Left ventricle myocardium inferior (tissue), 1 donor: ENCODE data around the gene NOTCH4. TPM values are rescaled to one million over a fixed set of nuclear protein-coding genes. Genes with fewer than 3 reads are reported as not detected.
"Not testable (repeated sequence)": the region's sequence is repeated elsewhere in the genome, so short reads cannot be mapped to it uniquely, and the experiment has no call there.

Source experiments
- DNase-seq: peaks from one replicate; pipeline ENCODE4 v3.0.0-alpha.2; 2020
- H3K27ac ChIP-seq: fragments of 200-600 bp; replicated peaks from 2 replicates; pipeline ENCODE4 v1.8.0; 2021
- H3K27me3 ChIP-seq: fragments of 200-600 bp; 2 replicates; pipeline ENCODE4 v1.8.0; 2021; ENCODE audit warnings: low read depth
- H3K36me3 ChIP-seq: fragments of 200-600 bp; 2 replicates; pipeline ENCODE4 v1.8.0; 2021
- H3K4me1 ChIP-seq: fragments of 200-600 bp; 2 replicates; pipeline ENCODE4 v1.8.0; 2021
- H3K4me3 ChIP-seq: fragments of 200-600 bp; 2 replicates; pipeline ENCODE4 v1.8.0; 2021; ENCODE audit warnings: mild to moderate bottlenecking, moderate library complexity
- H3K9me3 ChIP-seq: fragments of 200-600 bp; replicated peaks from 2 replicates; pipeline ENCODE4 v1.8.0; 2021
- CTCF ChIP-seq: fragments of 200-600 bp; IDR thresholded peaks from 2 replicates; pipeline ENCODE4 v1.8.0; 2021; ENCODE audit warnings: antibody characterized with exemption, mild to moderate bottlenecking, borderline replicate concordance
- intact Hi-C: fragments of 100-400 bp; cut with micrococcal nuclease; formaldehyde crosslinking; loops from one replicate; pipeline ENCODE4 v1.11.0; 2022
- long read RNA-seq: library from polyadenylated mRNA; unstranded; transcript quantifications from one replicate; pipeline ENCODE4 v2.0.0, GENCODE V29; 2021
- total RNA-seq: library from RNA; stranded (reverse); fragmentation: NEBNext Ultra II Directional; extraction: Animal tissue kit (Norgen Biotek cat#: 25700); gene quantifications from one replicate; pipeline ENCODE4 v1.2.1, GENCODE V29; 2021
- donor health status: DM: no; HTN: yes; CAD: no; lungs with severe emphysema.

NOTCH4 gene
- 23.0 TPM for total RNA-seq
- long read RNA-seq, partial matches to known transcripts: 24 of 35 reads
- long read RNA-seq, other reads (novel, unspliced or antisense): 11 of 35 reads

DNA sequence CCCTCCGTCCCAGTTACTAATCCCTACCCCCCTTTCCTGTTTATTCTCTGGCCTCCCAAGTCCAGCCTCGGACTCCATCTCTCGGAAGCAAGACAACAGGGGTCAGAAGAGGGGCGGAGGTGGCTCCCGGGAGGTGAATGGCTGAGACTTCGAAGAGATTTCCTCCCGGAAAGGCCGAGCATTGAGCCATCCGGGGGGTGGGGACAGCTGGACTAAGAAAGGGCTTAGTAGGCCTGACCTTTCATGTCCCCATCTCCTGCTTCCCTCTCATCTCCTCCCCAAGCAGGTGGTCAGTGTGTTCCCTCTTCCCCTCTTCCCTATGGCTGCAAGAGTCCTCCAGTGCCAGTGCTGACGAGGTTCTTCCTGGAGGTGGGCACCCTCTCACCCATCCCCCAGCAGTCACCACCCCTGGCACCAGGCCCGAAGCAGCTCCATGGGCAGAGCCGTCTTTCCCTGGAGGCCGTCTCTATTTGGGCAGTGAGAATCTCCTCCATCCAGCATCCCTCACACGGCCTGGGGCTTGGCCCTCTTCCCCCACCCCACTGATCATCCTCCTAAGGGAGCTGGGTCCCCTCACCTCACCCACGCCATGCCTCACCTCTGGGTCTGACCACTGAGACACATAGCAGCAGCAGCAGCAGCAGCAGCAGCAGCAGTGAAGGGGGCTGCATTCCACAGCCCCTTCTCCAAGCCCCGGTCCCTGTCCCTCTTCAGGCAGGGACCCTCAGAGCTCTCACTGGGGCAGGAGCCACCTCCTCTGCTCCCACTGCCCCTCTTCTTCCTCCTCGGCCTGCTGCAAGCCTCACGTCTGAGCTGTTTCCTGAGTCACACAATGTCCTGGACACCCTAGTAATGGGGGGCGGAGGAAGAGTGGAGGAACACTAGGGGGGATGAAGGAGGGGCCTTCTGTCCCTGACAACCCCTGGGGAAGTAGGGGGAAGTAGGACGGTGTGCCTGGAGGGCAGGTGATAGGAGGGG lies at the start of gene NOTCH4:
NOTCH4 (minus strand) TSS at position 810 of the 978 bp plus-strand sequence; CDS start at position 671, 139 bp downstream.
- intact Hi-C loops: no loop called here
- peak within 1 kb of the TSS; percentile 93 for H3K27ac ChIP-seq
- peak within 1 kb of the TSS; percentile 65 for H3K4me3 ChIP-seq
- H3K4me1 ChIP-seq: peaks cover 20% of the 10 kb centered on the region
- H3K9me3 ChIP-seq: no peaks in the 10 kb centered on the region
- peaks cover 16% of the 10 kb centered on the region for H3K27me3 ChIP-seq
- no peak for TF ChIP-seq CTCF
- DNase-seq: peak; percentile 47
- H3K36me3 ChIP-seq: peaks cover 24% of the 10 kb centered on the region

DNA sequence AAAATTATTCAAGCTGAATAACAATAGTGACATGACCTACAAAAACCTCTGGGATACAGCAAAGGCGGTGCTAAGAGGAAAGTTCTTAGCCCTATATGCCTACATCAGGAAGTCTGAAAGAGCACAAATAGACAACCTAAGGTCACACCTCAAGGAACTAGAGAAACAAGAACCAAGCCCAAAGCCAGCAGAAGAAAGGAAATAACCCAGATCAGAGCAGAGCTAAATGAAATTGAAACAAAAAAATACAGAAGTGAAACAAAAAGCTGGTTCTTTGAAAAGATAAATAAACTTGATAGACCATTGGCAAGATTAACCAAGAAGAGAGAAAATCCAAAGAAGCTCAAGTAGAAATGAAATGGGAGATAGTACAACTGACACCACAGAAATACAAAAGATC lies 47.6 kb upstream of the NOTCH4 start:
- H3K9me3 ChIP-seq: peaks cover 15% of the 10 kb centered on the region
- H3K27ac ChIP-seq: no peak overlapping the region
- no peaks in the 10 kb centered on the region for H3K36me3 ChIP-seq
- TF ChIP-seq CTCF: no peak
- intact Hi-C loops: no loop called here
- no peaks in the 10 kb centered on the region for H3K27me3 ChIP-seq
- no peak for DNase-seq
- no peak overlapping the region for H3K4me3 ChIP-seq
- H3K4me1 ChIP-seq: no peaks in the 10 kb centered on the region

- H3K27ac ChIP-seq, H3K36me3 ChIP-seq, H3K27me3 ChIP-seq, intact Hi-C loops, DNase-seq, H3K4me3 ChIP-seq, H3K9me3 ChIP-seq, H3K4me1 ChIP-seq: not testable (repeated sequence)
Observed at GRCh38 chr6:32268459-32268858, 44.6 kb upstream of the NOTCH4 start.

DNA sequence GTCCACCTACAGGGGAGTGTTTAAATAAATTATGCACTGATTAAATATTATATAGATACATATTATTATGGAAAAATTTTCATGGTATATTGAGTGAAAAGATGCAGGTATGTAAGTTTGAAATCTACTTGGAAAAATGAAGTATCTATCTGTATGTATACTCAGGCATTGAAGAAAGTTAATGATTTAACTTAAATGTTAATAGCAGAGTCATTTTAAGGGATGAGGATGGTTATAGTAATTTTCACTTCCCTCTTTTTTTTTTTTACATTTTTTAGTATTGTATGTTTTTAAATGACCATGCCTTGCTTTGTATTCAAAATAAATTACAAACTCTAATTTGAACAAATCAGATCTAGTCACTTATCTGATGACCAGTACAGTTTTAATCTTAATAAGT lies 43.2 kb upstream of the NOTCH4 start:
- no peaks in the 10 kb centered on the region for H3K36me3 ChIP-seq
- no peaks in the 10 kb centered on the region for H3K4me1 ChIP-seq
- no peak overlapping the region for H3K27ac ChIP-seq
- H3K27me3 ChIP-seq: no peaks in the 10 kb centered on the region
- no peaks in the 10 kb centered on the region for H3K9me3 ChIP-seq
- DNase-seq: no peak
- H3K4me3 ChIP-seq: no peak overlapping the region
- intact Hi-C loops: no loop called here
- no peak for TF ChIP-seq CTCF

GRCh38 chr6:32257262-32257661 lies 33.4 kb upstream of the NOTCH4 start:
- H3K4me3 ChIP-seq, H3K36me3 ChIP-seq, intact Hi-C loops, H3K27ac ChIP-seq, DNase-seq: not testable (repeated sequence)
- H3K4me1 ChIP-seq: peaks cover 16% of the 10 kb centered on the region
- H3K9me3 ChIP-seq: peaks cover 10% of the 10 kb centered on the region
- H3K27me3 ChIP-seq: peaks cover 28% of the 10 kb centered on the region

- peak; percentile 60 for DNase-seq
- TF ChIP-seq CTCF: peak; percentile 81
- Histone ChIP-seq H3K27me3 (peaks cover 29% of the 10 kb centered on the region), H3K36me3 (no peaks in the 10 kb centered on the region), H3K4me3 (peak overlapping the region; percentile 60), H3K27ac (peak overlapping the region; percentile 88), H3K9me3 (peaks cover 10% of the 10 kb centered on the region), H3K4me1 (peaks cover 16% of the 10 kb centered on the region)
- intact Hi-C loops: no loop called here
Observed at GRCh38 chr6:32255199-32256153, 31.6 kb upstream of the NOTCH4 start.
